C4-2B (cell line): ENCODE data around the gene PRELID1.
"Not testable (repeated sequence)": the region's sequence is repeated elsewhere in the genome, so short reads cannot be mapped to it uniquely, and the experiment has no call there.

Experiments
- H3K27ac ChIP-seq: fragments of 450-650 bp; 2 replicates; pipeline ENCODE4 v1.5.1; 2017
- ZFX ChIP-seq: fragments of 450-650 bp; IDR thresholded peaks from 2 replicates; pipeline ENCODE4 v1.6.1; 2017
- TF ChIP-seq, protein P1 (sequence below): fragments of 450-650 bp; conservative IDR thresholded peaks from 2 replicates; pipeline ENCODE4 v1.5.1; 2017; ENCODE audit warnings: mild to moderate bottlenecking

PRELID1 gene

GRCh38 chr5:177300236-177300880, 3.2 kb upstream of the PRELID1 start:
- no peak overlapping the region for H3K27ac ChIP-seq
- TF ChIP-seq ZFX = no peak
- TF ChIP-seq, protein P1, sequence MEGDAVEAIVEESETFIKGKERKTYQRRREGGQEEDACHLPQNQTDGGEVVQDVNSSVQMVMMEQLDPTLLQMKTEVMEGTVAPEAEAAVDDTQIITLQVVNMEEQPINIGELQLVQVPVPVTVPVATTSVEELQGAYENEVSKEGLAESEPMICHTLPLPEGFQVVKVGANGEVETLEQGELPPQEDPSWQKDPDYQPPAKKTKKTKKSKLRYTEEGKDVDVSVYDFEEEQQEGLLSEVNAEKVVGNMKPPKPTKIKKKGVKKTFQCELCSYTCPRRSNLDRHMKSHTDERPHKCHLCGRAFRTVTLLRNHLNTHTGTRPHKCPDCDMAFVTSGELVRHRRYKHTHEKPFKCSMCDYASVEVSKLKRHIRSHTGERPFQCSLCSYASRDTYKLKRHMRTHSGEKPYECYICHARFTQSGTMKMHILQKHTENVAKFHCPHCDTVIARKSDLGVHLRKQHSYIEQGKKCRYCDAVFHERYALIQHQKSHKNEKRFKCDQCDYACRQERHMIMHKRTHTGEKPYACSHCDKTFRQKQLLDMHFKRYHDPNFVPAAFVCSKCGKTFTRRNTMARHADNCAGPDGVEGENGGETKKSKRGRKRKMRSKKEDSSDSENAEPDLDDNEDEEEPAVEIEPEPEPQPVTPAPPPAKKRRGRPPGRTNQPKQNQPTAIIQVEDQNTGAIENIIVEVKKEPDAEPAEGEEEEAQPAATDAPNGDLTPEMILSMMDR = no peak

DNA sequence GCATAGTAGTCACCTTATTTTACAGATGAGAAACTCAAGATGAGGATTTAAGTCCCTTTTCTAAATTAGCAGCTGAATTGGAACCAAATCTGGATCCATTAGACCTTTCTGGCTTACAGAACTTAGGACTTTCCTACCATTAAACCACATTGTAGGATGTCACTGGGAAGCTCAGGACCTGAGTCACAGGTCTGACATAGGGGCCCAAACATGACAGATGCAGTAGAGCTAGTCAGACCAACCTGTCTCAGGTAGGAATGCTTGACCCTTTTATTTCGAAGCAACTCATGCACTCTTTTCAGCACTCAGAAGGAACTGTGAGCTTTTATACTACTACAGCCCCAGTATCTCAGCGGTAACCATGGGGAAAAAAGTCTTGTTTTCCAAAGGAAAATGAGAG, 2.6 kb upstream of the PRELID1 start:
- peak overlapping the region; percentile 92 for H3K27ac ChIP-seq
- TF ChIP-seq, protein P1 = no peak
- TF ChIP-seq ZFX = no peak

DNA sequence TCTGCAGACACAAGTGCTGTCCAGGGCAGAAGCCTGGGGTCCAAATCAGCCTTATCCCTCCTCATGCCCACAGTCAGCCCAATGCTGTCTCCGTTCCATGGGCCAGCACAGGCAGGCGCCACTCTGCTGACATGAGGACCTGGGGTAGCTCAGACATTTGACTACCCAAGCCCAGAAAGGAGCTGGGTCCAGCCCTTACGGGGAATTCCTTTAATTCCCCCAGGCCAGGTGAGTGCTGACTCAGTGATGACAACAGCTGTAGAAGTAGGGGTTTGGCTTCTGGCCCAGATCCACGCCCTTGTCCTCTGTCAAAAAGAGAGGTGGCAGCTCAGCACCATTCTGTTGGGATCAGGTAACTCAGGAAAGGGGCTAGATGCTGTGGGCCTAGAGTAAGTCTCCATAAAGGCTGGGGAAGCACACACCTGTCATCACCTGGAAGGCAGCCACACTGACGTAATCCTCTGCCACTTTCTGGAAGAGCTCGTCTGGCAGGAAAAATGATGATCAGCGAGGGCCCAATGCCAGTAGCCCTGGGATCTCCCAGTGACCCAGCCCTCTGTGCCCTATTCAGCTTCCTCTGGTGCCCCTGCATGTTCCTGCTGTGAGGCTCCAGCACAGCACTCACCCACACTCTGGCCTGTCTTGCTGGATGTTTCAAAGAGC, 2.0 kb upstream of the PRELID1 start:
- H3K27ac ChIP-seq = peak overlapping the region; percentile 92

GRCh38 chr5:177302354-177303110, 1.1 kb upstream of the PRELID1 start:
- H3K27ac ChIP-seq = peak overlapping the region; percentile 92
- TF ChIP-seq, protein P1 = no peak
- no peak for TF ChIP-seq ZFX

More for the DNA sequence above, 2.0 kb upstream of the PRELID1 start:
- TF ChIP-seq, protein P1 = no peak
- no peak for TF ChIP-seq ZFX

GRCh38 chr5:177303925-177304391, 359 bp downstream of the PRELID1 start:
- peak; percentile 80 for TF ChIP-seq ZFX
- TF ChIP-seq, protein P1 = no peak
- H3K27ac ChIP-seq = peak overlapping the region; percentile 92

- peak overlapping the region; percentile 92 for H3K27ac ChIP-seq
- no peak for TF ChIP-seq ZFX
- TF ChIP-seq, protein P1 = no peak
Observed at GRCh38 chr5:177304392-177305119, 957 bp downstream of the PRELID1 start.

- H3K27ac ChIP-seq = not testable (repeated sequence)
Observed at GRCh38 chr5:177306103-177306640, 2.6 kb downstream of the PRELID1 start.
